Lower leg skin (tissue), 4 donors: ENCODE measurements around the gene RAMP2. TPM values are rescaled to one million over a fixed set of nuclear protein-coding genes. Genes with fewer than 3 reads are reported as not detected.

Experiments
- DNase-seq, 2 donors: peaks; one replicate each; pipeline ENCODE4 v3.0.0-alpha.2; 2019; ENCODE audit warnings: low spot score in 2 of 2
- H3K4me3 ChIP-seq: fragments of 200-600 bp; sonication (generic); 2 replicates; pipeline ENCODE4 v1.5.1; 2017; ENCODE audit warnings: mild to moderate bottlenecking, low read depth; ENCODE audit not compliant: poor library complexity, severe bottlenecking
- CTCF ChIP-seq, 3 donors: fragments of 450-650 bp; IDR thresholded peaks; one replicate each; pipeline ENCODE4 v1.5.1; 2016; ENCODE audit warnings: antibody characterized with exemption in 3 of 3, mild to moderate bottlenecking in 3 of 3, moderate library complexity in 2 of 3
- POLR2A ChIP-seq, 2 donors: fragments of 450-650 bp; IDR thresholded peaks; one replicate each; pipeline ENCODE4 v1.6.1; 2016 to 2017; ENCODE audit warnings: antibody characterized with exemption in 2 of 2, mild to moderate bottlenecking in 1 of 2, moderate library complexity in 1 of 2
- WGBS, 2 donors: methylation state at CpG; one replicate each; pipeline ENCODE4 v1.1.5; 2018; 5-methylcytosine and 5-hydroxymethylcytosine counted together
- intact Hi-C: fragments of 100-400 bp; cut with DNase I; formaldehyde crosslinking; loops from one replicate; pipeline ENCODE4 v1.15.0; 2023; ENCODE audit warnings: low total_unique reads
- total RNA-seq, 4 donors: library from RNA; depleted of rRNA; stranded (reverse); fragments of >200 nt; gene quantifications; one replicate each; pipeline ENCODE4 v1.1.0, GENCODE V29; 2016

The RAMP2 gene
- total RNA-seq, 4 donors from 2014 or later, result 9.6 to 34.2 (median 12.0) TPM

GRCh38 chr17:42743595-42744282 is 17.3 kb upstream of the RAMP2 start:
- TF ChIP-seq CTCF (IDR thresholded peaks at IDR 0.05), result no peak
- no peak for TF ChIP-seq POLR2A (IDR thresholded peaks at IDR 0.05)
- 42 to 43% methylated on average over 10 of the region's 10 CpGs for WGBS, 2 donors
- intact Hi-C loops, result no loop called here
- H3K4me3 ChIP-seq, result no peak overlapping the region
- DNase-seq, result no peak

GRCh38 chr17:42744283-42744805 is 16.7 kb upstream of the RAMP2 start:
- TF ChIP-seq CTCF (IDR thresholded peaks at IDR 0.05) (no peak), POLR2A (IDR thresholded peaks at IDR 0.05) (no peak)
- 0 to 1% methylated on average over 32 of the region's 32 CpGs for WGBS, 2 donors
- DNase-seq, result peak; percentile 68 to 95
- intact Hi-C loops, result no loop called here
- peak overlapping the region; percentile 60 for H3K4me3 ChIP-seq

GRCh38 chr17:42744806-42745617 is 16.0 kb upstream of the RAMP2 start, which contains the start of gene EZH1:
Gene EZH1 (minus strand): TSS chr17:42745040. CDS start chr17:42728941, 16,099 bp downstream.
- TF ChIP-seq CTCF (IDR thresholded peaks at IDR 0.05), result no peak
- peak in 1 of 2 donors; percentile 45 for TF ChIP-seq POLR2A (IDR thresholded peaks at IDR 0.05)
- peak; percentile 77 to 97 for DNase-seq
- peak within 1 kb of the TSS; percentile 60 for H3K4me3 ChIP-seq
- 8 to 9% methylated on average over 28 to 31 of the region's 50 CpGs for WGBS, 2 donors
- intact Hi-C loops, result no loop called here

DNA sequence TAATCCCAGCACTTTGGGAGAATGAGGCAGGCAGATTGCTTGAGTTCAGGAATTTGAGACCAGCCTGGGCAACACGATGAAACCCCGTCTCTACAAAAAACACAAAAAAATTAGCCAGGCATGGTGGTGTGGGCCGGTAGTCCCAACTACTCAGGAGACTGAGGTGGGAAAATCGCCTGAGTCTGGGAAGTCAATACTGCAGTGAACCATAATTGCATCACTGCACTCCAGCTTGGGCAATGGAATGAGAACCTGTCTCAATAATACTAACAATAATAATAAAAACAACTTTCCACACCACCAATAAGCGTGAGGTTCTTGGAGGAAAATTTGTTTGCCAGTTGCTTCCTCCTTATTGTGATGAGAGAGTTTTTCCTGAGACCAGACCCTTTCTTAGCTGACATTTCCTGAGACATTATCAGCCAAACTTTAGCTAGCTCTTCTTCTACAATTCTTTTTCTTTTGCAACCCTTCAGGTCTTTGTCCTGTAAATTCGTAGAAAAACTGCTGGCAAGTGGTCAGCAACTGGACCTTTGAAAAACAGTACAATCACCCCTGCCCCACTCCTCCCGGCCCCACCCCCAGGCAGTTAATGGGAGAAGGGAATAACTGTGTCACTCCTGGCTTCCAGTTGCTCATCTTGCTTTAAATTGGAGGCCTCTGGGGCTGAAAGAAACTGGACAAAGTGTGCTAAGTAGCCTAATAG is 12.7 kb upstream of the RAMP2 start:
- H3K4me3 ChIP-seq, result no peak overlapping the region
- DNase-seq, result peak in 1 of 2 donors; percentile 55
- intact Hi-C loops, result no loop called here
- TF ChIP-seq CTCF (IDR thresholded peaks at IDR 0.05) (no peak), POLR2A (IDR thresholded peaks at IDR 0.05) (no peak)
- WGBS, 2 donors, result 54 to 61% methylated on average over 7 of the region's 7 CpGs

GRCh38 chr17:42748908-42749798 is 11.9 kb upstream of the RAMP2 start:
- intact Hi-C loops, result no loop called here
- no peak for DNase-seq
- WGBS, 2 donors, result 63 to 69% methylated on average over 11 of the region's 11 CpGs
- no peak overlapping the region for H3K4me3 ChIP-seq
- no peak for TF ChIP-seq POLR2A (IDR thresholded peaks at IDR 0.05)
- TF ChIP-seq CTCF (IDR thresholded peaks at IDR 0.05), result no peak
